Activated CD4-positive, alpha-beta T cell treated with anti-CD3 and anti-CD28 coated beads for 48 hours (primary cell): Measurements from ENCODE around the gene TWIST2.
A peak's percentile ranks its signal among the peaks of the same experiment; 100 is the strongest.

Source experiments
- DNase-seq: peaks from one replicate; pipeline ENCODE4 v3.0.0-alpha.2; 2020

Gene TWIST2

GRCh38 chr2:238945433-238946150 is 97.7 kb downstream of the TWIST2 start:
- peak; percentile 29 for DNase-seq

GRCh38 chr2:238946318-238947242 is 98.7 kb downstream of the TWIST2 start:
- no peak for DNase-seq

DNA sequence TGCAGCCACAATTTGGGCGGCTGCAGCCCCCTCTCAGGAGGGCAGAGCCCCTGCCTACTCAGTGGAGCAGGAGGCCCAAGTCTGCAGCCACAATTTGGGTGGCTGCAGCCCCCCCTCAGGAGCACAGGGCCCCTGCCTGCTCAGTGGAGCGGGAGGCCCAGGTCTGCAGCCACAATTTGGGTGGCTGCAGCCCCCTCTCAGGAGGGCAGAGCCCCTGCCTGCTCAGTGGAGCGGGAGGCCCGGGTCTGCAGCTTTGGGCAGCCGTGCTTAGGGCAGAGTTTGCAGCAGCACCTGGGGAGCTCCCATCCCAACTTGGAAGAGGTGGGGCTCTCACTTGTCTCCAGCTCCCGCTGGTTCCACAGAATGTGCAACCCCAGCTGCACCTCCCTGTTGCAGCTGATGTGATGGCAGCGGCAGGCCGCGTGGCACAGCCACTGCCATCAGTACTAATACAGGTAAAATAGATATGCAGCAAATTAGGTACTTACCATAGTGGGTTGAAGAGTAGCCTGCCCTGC is 99.4 kb downstream of the TWIST2 start:
- DNase-seq, result no peak

GRCh38 chr2:238947920-238948710 is 100.2 kb downstream of the TWIST2 start:
- DNase-seq, result no peak

DNA sequence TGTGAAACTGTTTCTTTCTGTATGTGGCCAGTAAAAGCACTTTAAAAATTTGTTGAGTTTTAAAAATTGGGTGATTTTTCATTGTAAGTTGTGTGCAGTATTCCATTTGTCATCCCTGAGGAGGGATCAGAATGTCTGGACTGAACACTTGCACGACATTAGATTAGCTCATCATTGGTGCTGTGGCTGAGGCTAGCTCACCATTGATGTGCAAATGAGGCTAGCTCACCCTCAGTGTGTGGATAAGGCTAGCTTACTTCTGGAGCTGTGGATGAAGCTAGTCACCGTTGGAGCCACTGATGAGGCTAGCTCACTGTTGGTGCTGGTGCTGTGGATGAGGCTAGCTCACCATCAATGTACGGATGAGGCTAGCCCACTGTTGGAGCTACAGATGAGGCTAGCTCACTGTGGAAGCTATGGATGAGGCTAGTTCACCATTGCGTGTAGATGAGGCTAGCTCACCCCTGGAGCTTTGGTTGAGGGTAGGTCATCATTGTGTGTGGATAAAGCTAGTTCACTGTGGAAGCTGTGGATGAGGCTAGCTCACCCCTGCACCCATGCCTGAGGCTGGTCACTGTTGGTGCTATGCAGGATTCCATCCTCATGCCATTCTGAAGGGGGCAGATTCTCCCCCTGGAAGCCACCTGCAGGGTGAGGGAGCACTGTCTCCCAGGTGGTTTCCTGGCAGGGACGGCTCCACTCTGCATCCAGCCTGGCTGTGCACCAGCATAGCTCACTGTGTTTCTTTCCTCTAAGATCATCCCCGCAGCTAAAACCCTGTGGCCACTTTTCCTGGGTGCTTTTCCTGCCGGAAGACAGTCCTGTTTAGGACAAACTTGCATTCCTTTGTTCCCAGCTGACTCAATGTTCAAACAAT is 101.1 kb downstream of the TWIST2 start:
- DNase-seq, result no peak

GRCh38 chr2:238949710-238950345 is 101.9 kb downstream of the TWIST2 start:
- no peak for DNase-seq

DNA sequence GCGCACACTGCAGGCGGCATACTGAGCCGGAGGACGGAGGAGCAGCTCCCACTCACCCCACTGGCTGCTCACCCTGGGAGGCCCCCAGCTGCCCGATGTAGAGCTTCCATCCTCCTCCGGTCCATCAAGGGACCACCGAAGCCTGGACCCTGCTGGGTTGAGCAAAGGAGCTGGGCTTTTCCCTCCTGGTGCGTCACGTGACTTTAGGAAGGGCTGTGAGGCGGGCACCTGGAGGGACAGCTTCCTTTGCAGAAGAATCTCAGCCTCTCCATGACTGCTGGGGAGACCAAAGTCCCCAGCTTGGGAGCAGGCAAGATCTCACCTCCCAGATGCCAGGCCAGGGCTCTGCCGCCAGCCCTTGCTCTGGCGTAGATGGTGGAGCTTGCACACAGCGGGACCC is 102.7 kb downstream of the TWIST2 start:
- no peak for DNase-seq

DNA sequence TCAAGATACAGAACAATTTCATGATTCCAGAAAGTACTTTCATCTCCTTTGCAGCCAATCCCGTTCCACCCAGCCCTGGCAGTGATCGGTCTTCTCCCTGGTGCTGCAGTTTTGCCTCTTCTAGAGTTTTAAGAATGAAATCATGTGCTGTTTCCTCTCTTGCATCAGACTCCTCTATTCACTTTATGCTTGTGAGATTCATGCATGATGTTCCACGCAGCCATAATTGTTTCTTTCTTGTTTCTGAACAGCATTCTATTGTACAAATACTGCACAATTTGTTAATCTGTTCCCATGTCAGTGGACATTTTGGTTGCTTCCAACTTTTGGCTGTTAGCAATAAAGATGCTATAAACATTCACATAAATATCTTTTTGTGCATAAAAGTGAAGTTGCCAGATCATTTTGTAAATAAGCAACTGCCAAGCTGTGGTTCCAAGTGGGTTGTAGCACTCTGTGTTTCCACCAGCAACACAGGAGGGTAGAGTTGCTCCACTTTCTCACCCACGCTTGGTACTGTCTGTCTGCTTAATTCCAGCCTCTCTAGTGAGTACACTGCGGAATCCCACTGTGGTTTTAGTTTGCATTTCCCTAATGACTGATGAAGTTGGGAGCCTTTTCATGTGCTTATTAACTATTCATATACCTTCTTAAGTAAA is 104.5 kb downstream of the TWIST2 start:
- DNase-seq, result no peak

DNA sequence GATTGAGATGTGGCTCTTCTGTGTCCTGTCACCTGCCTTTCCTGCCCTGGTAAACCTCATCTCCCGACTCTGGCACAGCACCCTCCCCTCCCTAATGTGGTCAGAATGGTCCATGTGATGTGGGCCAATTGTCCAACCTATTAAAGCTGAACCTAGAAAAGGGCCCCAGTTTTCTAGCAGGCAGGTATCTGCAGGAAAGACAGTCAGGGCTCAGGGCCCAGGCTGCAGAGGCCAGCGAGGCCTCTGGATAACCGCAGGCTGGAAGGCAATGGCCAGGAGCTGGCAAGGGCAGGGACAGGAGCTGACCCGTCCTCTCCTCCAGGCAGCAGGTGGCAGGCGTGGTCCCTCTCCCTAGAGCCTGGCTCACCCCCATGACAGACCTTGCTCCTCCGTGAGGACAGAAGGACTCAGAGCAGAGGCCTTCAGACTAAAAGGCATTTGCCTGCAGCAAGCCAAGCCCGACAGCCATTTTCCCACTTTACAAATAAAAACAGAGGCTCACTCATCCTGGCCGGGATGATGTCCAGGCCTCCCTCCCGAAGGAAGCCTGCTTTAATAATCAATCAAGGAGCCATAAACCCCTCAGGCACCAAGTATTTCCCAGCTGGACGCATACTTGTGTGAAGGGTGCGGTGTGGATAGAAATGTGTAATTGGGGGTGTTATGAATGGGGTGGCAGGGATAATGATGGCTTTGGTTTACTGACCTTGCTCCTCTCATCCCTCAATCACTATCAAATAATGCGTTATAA is 107.1 kb downstream of the TWIST2 start:
- no peak for DNase-seq

DNA sequence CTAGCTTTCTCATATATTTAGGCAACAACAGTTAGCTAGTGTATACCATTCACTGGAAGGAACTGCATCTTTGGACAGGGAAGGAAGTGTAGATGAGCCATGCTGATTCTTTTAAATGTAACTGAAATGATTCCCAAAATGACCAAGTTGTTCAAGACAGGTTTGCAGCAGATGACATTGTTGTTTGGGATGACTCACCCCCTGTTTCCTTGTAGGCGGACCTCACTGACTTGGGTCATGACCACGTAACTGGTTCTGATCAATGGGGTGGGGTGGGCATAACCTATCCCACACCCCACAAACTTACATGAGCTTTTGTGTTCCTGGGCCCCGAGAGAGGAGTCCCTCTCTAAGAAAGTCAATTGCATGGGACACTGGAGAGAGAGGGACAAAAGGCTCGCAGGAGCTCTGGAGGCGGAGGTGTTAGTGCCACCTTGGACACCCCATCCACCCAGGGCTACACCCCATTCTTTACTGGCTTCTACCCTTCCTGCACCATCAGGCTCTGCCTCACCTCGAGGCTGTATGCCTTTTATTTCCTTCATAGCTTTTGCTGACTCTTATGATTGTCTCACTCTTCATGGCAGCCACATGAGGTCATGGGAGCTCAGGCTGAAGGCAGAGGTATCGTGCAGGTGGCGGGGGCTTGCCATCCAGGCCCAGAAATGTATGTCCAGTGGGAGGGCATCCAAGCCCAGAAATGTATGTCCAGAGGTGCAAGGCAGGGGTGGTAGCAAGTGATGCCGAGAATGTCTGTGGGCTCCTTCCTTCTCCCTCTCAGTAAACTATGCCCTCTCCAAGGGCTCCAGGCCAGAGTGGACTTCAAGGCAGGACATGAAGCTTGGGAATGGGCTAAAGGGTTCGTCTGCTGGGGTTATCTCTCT is 108.0 kb downstream of the TWIST2 start:
- DNase-seq, result no peak

GRCh38 chr2:238956676-238957075 is 108.8 kb downstream of the TWIST2 start:
- DNase-seq, result no peak
